ENCODE measurements around the gene DTNBP1.

DTNBP1 gene, protein sequence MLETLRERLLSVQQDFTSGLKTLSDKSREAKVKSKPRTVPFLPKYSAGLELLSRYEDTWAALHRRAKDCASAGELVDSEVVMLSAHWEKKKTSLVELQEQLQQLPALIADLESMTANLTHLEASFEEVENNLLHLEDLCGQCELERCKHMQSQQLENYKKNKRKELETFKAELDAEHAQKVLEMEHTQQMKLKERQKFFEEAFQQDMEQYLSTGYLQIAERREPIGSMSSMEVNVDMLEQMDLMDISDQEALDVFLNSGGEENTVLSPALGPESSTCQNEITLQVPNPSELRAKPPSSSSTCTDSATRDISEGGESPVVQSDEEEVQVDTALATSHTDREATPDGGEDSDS

DNA sequence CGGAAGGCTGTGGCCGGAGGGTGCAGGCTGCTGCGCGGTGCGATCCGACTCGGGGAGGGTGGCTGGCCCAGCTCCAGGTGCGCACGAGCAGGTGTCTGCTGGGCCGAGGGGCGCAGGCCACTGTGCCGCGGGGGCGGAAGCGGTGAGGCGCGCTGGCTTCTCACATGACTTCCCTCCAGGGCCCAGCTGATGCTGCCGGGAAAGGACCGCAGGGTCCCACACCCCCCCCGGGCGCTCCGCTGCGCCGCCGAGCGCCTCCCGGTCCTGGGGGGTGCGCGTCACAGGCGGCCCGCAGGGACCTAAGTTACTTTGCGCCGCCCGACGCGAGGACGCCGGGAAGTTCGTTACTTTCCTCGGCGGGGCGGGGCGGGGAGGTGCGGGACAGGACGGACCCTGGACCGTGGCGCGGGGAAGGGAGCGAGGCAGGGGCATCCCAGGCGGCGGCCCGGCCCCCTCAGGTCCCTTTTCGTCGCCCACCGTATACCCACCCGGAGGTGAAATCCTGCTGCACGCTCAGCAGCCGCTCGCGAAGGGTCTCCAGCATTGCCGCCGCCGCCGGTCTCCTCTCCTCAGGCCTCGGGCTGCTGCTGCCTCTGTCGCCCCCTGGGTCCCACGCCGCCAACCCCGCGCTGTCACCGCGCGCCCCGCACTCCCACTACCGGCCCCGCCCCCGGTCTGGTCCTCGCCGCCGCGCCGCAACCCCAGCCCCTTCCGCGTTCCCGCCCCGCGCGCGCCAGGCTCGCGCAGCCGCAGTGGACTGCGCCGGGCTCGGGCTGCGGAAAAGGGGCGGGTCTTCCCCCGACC, at the start of gene DTNBP1:
DTNBP1 (minus strand) TSS at position 703 of the 804 bp plus-strand sequence; CDS start at position 544, 159 bp downstream.
- DNase-seq: peak; percentile 72 to 81 (median 76)

DNA sequence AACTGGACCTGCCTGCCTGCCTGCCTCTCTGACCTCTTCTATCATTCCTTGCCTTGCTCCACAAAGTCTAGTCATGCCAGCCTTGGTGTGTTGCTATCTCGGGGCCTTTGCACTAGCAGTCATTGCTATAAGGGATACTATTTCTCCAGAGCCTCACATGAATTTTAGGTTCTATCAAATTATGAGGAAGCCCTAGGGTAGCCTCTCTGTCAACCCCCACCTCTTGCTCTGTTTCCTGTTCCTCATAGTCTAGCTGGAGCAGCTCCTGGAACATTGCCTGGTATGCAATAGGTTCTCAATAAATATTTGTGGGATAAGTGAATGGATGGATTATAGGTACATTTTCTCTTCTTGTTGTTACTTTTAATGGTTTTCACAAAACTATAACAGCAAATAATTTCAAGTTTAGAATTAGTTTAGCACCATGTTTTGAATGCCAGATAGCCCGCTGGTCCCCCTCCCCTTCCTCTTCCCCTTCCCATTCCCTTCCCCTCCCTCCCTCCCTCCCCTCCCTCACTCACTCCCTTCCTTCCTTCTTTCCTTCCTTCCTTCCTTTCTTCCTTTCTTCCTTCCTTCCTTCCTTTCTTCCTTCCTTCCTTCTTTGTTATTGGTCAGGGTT, 46.9 kb upstream of the DTNBP1 start:
- no peak for DNase-seq

DNA sequence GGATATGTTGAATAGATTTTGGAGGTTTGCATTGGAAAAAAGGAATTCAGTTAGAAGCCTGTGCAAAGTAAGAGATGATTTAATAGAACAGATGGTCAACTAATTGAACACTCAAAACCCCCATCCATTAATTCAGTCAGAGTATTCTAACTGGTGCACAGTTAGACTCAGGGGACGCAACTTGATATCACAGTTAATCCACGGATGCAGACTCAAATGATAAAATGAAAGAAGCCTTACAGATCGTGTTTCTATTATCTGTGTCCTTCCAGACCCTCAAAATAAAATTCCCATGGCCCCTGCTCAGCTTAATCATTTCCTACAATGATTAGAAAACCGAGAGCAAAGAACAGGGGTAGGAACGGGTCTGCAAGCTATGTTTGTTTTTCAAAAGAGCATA, 45.4 kb upstream of the DTNBP1 start:
- no peak for DNase-seq

DNA sequence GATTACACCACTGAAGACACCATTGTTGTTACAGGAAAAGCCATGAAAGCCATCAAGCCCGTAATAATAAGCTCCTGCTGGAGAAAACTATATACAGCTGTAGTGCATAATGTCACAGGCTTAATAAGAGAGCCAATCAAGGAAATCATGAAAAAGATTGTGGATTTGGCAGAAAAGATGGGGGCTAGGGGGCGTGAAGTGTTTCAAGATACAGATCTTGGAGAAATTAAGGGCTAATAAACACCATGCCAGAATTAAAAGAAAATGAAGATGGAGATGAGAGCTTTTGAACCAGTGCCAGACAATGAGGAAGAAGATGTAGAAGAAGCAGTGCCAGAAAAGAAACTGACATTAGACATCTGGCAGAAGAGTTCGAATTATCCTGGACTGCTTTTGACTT, 43.2 kb upstream of the DTNBP1 start:
- DNase-seq: no peak

DNA sequence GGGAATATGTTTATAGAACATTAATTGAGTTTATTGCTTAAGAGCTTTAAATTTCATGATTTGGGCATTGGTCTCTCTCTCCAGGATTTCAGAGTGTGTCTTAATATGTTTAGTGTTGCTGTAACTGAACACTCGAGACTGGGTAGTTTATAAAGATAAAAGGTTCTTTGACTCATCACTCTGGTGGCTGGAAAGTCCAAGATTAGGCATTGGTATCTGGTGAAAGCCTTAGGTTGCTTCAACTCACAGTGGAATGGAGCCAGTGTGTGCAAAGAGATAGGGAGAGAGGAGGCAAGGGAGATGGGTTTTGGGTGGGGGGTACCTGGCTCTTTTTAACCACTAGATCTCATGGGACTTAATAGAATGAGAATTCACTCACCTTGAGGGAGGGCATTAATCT, 35.6 kb upstream of the DTNBP1 start:
- no peak for DNase-seq

DNA sequence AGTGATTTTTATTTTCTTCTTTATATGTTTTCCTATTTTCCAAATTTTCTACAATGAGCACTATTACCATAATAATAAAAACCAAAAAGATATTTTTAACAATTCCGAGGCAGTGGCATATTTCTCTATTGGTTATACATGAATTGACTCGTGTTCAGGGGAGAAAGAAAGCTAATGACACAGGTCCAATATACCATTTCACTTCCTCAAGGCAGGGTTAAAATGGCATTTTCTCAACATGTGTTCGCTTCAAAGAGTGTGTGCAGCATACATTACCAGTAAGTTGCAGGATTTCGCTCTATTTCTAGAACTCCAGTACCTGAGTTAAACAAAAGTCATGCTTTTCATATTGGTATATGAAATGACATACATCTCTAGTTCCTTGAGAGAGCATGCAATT, 35.1 kb upstream of the DTNBP1 start:
- no peak for DNase-seq

DNA sequence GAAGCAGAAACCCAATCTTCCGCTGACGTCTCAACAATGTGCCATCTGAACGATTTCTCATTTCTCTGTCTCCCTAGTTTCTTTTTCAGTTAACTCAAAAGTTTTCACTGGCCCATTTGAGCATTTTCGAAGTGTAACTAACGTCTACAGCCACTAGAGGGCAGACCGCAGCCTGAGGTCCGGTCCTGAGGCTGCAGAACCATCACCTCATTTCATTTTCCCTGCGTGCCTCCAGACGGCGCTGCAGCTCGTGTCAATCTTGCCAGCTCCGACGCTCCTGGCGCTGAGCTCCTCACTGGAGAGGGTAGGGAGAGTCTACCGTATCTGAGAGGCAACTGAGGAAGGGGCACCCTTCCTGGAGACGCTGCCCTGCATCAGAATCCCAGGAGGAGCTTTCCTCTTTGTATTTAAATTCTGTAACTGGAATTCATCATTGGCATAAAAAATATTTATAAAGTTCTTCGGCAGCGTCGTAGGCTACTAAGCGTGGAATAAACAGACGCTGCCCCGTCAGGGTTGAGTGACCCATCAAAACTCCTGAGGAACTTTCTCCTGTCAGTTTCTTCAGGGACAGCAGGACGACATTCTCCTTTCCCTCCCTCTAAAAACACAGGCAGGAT, 28.5 kb upstream of the DTNBP1 start:
- peak; percentile 49 to 79 (median 70) for DNase-seq

DNA sequence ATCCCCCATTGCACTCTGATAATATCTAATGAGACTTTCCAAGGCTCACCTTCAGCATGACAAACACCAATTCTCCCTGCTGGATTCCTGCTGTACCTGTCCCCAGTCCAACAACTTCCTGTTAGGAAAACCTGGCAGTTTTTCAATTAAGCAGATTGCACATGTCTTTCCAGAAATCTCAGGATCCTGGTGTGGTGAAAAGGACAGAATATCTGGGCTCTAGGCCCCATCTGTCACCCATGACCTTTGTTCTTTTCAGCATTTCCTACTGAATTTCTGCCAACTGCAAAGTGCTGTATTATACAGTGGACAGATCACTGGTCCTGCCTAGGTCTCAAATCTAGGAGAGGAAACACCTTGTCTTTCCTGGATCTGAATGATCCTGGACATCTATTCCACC, 27.7 kb upstream of the DTNBP1 start:
- DNase-seq: no peak

DNA sequence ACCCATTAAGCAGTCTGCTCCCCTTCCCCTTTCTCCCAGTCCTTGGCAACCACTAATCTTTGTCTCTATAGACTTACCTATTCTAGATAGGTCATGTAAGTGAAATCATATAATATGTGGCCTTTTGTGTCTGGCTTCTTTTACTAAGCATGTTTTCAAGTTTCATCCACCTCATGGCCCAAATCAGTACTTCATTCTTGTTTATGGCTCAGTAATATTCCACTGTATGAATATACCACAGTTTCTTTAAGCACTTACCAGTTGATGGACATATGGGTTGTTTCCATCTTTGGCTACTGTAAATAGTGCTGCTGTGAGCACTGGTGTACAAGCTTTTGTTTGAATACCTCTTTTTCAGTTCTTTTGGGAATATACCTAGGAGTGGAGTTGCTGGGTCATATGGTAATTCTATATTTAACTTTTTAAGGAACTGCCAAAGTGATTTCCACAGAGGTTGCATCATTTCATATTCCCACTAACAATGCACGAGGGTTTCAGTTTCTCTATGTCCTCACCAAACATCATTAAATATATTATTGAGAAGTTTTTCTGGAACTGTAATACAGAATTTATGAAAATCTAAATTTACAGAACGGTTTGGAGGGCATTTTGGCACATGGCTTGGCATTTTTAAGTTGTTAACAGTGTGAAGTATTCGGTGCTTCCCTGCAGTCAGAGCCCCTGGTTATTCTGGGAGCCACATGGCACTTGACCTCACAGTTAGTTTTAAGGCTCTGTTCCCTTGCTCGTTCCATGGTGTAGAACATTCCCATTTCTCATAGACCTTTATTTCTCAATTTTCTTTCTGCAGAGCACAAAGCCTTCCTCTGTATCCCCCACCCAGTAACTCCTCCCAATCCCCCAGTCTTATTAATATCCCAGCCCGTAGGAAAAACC, 27.0 kb upstream of the DTNBP1 start:
- no peak for DNase-seq

DNA sequence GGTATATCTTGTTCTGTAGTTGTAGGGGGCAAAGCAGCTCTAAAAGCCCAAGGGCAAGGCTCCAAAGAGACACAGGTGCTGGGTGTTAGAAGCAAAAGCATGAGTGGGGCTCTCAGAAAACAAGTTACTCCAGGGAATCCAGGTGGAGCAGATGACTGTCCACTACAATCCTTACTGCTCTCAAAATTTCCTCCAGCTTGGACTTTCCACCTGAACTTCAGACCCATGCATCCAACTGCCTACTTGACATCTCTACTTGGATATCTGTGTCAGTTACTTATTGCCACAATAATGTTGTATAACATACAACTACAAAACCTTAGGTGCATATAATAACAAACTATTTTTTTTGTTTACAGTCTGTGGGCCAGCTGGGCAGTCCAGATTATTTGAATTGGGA, 22.8 kb upstream of the DTNBP1 start:
- DNase-seq: no peak

DNA sequence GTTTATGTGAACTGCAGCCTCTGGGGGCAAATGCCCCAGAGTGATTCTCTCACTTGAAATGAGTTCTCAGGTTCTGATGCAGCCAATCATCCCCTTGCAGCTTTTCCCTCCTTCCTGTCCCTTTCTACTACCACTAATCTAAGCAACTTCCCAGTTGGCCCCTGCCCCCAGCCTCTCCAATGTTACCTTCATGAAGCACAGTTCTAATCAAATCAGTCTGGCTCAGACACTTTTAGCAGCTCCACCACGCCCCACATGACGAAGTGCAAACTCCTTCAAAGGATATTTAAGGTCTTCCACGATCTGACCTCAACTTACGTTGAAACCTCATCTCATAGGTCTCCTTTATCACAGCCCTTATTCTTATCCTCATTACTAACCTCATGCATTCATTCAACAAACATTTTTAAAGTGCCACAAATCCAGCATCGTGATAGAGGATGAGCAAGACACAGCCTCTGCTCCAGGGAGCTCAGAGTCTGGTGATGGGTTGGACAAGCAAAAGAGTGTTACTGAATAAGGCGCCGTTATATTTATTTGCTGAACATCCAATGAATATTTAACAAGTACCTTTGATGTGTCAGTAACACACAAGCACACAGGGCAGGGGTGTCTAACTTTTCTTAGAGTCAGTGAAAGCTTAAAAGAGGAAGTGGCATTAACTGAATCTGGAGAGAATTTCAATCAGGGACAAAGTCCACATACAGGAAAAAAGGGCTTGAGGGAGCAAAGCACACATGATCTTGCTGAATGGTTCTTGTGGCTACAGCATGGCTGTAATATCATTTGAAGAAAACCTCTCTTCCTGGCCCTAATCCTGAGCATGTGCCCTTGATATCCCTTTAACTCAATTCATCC, 20.4 kb upstream of the DTNBP1 start:
- no peak for DNase-seq

DNA sequence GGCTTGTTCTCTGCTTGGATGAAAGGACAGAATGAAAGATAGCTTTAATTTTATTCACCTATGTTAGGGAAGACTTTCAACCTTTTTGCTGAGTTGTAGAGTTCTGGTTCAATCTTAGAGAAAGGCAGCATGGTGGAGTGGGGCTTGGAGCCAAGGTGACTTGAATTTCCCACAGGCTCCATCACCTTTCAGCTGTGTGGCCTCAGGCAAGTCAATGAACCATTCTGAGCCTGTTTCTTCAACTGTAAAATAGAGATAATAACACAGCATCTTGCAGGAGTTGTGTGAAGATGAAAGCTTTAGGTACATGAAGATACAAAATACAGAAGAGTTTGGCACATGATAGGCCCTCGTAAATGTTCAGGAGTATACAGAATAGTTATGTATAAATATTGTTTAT, 19.1 kb upstream of the DTNBP1 start:
- DNase-seq: no peak

DNA sequence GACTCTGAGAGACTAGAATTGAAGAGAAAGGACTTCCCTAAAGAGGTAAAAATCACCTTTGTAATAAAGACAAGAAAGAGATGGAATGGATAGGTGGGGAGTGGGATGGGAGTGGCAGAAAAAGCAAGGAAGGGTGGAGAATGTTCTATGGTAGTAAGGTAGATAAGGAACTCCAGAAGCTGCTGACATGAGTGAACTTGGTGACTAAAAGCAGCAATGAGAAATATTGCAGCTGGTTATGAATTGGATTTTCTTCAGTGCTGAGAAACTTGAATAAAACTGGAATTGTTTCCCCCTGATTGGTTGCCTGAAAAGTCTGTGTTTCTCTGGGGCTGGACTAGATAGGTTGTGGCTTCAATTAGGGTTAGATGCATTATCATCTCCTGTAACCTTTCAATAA, 15.7 kb upstream of the DTNBP1 start:
- no peak for DNase-seq

DNA sequence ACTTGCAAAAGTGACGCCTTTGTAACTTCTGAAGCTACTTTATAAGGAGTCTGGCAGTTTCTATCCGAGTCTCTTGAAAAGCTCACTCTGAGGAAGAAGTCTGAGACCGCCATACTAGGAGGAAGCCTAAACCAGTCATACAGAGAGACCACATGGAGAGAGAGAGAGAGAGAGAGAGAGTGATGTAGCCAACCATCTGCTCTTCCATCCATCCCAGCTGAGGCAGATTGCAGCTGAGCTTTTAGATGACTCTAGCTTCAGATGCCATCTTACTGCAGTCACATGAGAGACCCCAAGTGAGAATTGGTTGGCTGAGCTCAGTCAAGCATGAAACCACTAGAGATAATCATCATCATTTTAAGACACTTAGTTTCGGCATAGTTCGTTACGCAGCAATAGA, 15.0 kb upstream of the DTNBP1 start:
- DNase-seq: no peak

DNA sequence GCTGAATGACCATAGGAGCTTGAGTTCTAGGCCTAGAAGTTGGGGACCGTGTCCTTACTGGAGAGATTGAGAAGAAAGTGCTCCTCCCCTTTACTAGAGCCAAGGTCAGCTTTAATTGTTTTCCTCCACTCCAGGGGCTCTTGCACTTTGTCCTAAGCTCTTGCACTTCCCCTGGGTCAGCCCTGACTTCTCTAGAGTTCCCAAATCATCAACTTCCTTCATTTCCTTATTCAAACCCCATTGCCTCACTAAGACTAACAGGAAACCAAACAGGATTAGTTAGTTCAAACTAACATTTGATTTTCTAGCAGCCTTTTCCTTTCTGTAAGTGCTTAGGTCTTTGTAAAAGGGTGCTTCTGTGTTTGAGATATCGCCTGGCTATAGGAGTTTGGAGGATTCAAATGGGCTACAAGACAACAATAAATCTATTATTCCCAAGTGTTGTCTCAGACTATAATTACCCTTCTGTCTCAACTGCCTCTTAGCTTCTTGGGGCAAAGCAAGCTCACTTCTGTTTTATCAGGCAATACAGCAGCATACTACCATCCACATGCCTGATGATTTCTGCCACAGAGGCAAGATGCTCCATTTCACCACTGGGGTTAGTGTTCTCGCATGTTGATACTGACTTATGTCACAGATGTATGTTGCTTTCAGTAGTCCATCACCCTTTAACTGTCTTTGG, 12.8 kb upstream of the DTNBP1 start:
- no peak for DNase-seq

DNA sequence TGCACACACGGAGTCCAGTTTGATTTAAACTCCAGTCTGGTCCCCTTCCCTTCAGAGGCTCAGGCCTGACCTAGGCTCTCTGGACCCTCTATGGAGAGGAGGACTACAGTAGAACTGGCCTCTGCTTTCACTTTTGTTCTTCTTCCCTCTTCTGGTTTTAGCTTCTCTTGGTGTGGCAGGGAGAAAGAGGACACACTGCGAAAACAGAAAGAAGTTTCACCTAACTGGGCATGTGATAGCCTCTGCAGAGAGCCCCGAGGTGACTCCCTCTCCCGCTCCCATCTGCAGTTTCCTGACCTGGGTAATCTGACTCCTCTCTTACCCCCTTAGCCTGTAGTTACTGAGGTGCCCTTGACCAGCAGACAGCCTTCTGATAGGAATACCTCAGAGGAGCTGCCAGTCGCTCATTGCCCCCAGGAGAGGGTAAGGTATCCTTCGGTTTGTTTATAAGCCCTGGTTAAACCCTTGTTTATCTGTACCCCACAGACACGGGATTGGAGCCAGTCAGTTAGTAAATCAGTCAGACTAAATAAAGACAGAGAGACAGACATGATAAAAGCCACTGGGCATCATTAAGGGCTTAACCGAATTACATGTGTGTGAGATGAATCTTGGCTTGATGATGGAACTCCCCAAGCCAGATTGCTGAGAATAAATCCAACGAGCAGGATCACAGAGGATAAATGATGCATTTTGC, 12.0 kb upstream of the DTNBP1 start:
- no peak for DNase-seq

DNA sequence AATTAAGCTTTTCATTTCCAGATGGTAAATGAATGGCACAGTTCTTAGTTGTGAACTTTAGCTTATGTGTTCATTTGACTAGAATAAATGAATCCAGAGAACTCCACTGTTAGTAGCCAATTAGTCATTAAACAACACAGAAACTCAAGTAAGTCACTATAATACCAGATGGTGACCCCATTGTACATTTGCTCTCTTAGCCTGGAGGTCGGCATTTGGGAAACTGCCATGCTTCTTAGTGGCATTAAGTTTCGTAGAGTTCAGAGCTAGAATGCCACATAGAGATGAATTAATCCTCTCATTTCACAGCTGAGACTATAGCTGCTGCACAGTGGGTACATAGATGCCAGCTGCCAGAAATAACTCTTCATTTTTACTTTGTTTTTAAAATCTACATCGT, 10.8 kb upstream of the DTNBP1 start:
- no peak for DNase-seq

DNA sequence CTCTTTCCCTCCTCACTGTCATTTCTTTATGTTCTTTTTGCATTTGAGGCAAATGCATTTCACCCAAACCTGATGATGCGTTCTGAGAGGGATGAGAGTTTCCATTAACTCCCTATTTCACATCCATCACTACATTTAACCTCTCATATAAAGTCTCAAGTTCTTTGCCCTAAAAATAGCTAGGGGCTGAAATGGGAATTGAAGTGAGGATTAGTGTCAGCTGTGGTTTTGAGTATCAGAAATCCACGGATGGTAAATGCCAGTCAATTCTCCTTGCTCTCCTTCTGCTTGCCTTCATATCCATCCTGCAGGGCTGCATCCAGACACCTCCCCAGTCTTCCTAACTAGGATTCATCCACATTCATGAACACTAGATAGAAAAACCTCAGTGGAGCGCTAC, 10.0 kb upstream of the DTNBP1 start:
- DNase-seq: no peak

DNA sequence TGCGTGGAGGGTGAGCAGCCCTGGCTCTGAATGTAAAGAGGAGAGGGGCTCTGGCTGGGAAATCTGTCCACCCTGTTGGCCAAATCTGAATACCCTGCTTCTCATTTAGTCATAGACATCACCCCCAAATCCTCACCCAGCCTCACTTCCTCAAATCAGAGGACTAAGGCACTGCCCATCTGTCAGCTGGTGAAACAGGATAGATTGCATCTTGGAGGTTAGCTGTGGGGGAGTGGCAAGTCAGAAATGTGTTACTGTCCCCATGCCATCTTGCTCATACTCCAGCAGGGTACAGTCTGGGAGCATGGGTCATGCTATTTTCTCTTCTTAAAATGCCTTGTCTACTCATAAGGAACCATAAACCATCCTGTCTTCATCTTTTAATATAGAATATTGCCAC, 9.5 kb upstream of the DTNBP1 start:
- no peak for DNase-seq

DNA sequence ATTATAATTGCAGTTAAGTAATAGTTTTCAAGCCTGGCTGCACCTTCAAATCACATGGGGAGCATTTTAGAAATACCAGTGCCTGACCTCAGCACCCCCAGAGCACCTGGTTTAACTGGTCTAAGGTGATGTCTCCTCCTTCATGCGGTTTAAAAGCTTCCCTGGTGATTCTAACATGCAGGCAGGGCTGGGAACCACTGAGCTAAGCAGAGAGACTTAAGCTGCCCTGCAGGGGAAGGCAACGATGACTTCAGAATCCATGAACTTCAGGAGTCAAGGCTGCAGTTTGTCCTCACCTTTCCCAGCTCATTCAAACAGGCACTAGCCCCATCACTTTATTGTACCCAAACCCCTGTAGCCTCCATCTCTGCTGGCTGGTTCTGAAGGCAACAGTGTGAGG, 6.1 kb upstream of the DTNBP1 start:
- no peak for DNase-seq

Measured in stimulated activated naive CD4-positive, alpha-beta T cell (primary cell).